GM21381 (cell line): ENCODE data around the gene GHRHR.

ENCODE experiments used
- ATAC-seq: cut with Tn5 transposase; IDR thresholded peaks from one replicate; pipeline ENCODE4 v1.9.1; 2021; ENCODE audit warnings: mild to moderate bottlenecking, moderate library complexity; ENCODE audit not compliant: unreplicated experiment

Gene GHRHR

DNA sequence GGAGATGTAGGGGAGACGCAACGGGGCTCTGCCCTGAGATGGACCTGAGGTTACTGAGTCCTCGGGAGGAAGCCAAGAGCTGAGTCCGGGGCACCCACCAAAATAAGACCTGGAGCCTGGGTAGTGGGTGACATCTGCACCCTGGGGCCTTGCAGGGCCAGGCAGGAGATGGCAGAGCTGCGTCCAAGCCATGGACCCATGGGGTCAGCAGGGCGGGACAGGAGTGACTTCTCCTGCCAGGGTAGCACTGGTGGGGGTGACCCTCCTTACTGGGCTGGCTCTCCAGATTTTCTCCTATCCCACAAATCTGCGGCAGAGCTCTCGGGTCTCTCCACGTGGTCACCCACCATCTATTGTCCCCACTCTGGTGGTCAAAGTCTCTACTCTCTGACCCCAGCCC, 2.1 kb downstream of the GHRHR start:
- ATAC-seq = no peak

DNA sequence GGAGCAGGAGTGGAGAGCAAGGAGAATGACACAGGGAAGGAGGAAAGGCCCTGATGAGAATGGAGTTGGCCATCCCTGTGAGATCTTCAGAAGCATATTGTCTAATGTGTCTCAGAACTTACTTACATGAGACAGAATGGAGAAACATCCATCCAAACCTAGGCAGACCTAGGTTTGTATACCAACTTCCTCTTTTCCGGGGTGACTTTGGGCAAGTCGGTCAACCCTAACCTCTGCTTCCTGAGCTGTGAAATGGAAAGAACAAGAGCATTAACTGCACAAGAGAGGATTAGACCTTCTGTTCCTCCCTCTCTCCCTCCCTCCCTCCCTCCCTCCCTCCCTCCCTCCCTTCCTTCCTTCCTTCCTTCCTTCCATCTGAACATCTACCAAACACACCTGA, 4.5 kb downstream of the GHRHR start:
- ATAC-seq = no peak

DNA sequence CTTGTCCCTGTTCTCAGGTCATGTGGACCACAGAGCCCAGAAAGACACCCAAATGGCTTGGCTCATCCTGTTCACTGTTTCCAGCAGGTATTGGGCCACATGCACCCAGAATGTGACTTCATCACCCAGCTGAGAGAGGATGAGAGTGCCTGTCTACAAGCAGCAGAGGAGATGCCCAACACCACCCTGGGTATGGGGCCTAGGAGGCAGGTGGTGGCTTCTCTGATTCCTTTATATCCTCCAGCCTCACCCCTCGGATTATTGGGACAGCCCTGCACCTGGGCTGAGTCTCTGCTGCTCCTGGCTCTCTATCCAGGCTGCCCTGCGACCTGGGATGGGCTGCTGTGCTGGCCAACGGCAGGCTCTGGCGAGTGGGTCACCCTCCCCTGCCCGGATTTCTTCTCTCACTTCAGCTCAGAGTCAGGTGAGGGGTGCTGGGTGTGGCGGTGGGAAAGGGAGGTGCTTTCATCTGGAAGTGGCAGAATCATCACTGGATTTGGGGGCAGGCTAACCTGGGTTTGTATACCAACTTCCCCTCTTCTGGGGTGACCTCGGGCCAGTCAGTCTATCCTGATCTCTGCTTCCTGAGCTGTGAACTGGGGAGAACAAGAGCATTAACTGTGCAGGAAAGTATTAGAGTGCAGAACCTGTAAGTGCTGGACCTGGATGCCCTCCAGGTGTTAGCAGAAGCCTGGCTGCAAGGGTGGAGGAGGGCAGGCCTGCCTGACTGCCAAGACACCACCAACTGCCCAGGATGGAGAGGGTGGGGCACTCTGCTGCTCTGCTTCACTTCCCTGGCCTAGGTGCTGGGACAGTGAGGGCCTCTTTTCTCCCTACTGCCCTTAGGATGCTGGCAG, 5.2 kb downstream of the GHRHR start:
- no peak for ATAC-seq

DNA sequence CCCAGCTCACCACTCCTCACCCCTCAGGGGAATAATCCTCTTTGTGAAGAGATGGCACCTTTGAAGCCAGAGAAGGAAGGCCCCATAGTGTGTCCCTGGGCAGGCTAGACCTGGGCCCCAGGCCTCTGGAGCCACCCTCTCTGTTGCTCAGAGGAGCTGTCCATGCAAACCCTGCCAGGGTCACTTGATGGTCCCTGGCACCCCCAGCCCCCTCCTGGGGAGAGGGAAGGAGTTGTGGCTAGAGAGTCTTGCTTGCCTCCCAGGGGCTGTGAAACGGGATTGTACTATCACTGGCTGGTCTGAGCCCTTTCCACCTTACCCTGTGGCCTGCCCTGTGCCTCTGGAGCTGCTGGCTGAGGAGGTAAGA, 5.8 kb downstream of the GHRHR start:
- no peak for ATAC-seq

DNA sequence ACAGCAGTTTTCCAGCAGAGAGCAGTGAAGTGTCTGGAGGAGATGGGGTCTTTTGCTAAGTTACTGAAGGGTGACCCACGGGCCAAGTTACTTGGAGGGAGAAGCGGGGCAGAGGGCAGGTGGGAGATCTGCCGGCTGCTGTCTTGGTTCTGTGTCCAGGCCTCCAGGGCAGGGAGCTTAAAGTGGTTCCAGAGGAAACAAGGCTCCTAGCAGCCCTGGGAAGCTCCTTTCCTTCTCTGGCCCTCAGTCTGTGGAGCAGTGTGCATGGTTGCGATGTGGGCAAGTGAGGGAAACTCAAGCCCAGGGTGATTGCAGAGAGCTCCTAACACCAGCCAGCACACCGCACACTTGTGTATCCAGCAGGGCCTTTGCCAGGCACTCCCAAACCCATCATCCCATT, 6.3 kb downstream of the GHRHR start:
- ATAC-seq = no peak

DNA sequence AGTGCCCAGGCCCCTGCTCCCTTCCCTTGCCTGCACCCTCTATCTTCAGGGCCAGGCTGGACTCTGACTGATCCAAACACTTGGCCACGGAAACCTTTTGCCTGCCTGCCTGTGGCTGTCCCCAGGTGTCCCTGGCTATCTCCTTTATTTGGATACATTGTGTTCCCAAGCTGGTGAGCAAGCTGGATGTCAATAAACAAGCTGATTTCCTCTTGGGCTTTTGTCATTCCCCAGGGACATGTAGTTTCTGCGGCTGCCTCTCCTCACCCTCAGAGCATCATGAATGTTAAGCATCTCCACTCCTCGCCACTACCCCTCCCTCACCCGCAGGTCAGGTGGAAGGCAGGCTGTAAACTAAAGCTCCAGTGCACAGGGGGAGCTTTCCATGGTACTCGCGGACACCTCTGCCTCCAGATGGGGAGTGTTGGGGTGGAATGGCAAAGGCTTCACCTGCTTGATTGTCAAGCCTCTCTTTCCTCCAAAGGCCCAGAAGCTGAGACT, 6.9 kb downstream of the GHRHR start:
- no peak for ATAC-seq

DNA sequence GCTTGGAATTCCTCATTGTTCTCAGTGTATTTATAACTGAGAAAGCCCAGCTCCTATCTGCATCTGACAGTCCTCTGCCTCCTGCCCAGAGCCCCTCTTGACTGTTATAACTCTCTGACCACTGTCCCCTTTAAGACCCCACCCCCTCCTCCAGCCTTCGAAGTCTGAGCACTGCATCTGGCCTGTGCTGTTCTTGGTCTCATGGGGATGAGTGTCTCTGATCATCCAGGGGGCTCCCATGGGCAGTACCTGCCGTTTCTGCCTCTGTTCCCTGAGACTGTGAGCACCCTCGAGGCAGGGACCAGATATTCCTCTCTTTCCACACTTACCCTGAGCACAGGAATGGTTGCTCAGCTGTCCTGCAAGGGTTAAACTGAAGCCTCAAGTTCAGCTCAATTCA, 7.7 kb downstream of the GHRHR start:
- no peak for ATAC-seq

DNA sequence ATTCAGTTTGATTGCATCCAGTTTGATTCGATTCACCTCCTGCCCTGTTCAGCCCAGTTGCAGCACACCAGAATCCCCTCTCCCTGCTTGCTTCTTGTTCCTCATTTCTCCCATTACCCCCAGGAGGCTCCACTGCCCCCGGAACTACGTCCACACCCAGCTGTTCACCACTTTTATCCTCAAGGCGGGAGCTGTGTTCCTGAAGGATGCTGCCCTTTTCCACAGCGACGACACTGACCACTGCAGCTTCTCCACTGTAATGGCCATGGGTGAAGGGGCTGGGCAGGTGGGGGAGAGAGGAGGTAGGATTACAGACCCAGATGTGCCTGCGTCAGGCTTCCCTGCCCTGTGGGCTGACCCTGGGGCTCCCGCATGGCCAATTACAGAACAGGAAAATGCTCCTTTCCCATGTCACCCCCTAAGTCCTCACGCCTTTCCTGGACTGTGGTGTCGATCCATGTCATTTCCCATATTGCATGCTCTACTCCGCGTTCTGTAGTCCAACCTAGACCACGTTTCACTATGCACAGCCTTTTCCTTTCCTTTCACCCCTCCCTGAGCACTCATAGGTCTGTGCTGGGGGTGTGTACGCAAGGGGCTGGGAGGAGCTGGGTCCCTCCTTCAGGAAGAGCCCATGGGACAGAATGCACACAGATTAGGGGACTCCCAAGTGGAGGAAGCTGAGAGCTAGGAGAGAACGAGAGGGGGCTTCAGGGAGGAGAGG, 8.2 kb downstream of the GHRHR start:
- no peak for ATAC-seq

DNA sequence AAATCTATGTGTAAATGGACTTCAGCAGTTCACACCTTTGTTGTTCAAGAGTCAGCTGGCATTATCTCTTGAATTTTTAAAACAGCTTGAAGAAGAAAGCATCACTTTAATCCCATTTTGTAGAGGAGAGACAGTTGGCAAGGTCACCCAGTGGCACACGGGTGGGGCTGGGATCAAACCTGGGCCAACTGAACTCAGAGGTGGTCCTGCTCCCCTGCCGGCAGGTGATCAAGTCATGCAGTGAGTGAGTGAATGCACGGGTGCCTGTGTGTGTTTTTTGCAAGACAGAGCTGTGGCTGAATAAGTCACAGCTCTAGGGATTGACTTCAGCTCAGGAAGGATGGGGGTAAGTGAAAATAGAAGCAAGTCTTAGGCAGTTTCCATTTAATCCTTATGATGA, 9.5 kb downstream of the GHRHR start:
- ATAC-seq = no peak

DNA sequence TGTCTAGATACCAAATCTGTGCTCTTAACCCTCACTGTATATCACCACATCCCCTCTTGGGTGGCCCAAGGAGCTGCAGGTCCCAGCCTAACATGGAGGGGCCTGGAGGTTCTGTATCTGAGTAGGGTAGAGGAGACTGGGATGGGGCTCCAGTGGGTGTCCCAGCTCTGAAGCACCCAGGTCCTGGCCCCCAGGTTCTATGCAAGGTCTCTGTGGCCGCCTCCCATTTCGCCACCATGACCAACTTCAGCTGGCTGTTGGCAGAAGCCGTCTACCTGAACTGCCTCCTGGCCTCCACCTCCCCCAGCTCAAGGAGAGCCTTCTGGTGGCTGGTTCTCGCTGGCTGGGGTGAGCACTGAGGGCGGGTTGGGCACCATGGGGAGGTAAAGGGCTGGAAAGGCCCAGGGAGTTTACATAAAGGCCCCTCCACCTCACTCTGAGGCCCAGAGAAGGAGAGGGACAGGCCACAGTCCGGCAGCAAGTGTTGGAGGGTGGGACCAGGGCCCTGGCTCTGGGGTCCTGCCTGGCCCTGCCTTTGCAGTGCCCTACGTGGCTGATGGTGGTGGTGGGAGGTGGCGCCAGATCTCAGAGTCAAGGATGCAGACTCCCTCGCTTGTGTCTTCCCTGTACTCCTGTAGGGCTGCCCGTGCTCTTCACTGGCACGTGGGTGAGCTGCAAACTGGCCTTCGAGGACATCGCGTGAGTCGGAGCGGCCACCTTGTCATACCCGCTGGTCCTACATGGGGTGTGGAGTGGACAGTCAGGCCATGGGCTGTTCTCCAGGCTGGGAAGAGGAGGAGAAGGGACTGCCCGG, 10.2 kb downstream of the GHRHR start:
- no peak for ATAC-seq

DNA sequence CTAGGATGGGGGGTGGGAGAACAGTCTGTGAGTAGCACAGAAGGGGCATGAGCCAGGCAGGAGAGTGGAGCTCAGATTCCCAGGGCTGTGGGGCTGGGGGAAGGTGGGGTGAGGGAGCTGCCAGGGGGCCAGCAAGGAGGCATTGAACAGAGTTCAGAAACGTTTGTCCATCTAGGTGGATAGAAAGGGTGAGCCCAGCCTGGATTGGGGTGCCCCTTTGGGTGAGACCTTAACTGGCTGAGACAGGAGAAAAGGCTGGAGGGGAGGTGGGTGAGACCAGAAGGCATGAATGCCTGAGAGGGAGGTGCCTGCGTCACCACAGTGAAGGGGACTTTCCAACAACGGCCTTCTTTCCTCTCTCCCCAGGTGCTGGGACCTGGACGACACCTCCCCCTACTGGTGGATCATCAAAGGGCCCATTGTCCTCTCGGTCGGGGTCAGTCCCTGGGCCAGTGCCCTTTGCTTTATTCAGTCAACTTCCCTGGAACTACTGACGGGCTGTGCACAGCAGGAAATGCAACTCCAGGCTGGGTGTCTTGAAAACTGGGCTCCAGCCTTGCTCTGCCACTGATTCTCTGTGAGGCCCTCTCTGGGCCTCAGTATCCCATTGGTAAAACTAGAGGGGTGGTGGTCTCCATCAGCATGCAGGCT, 11.0 kb downstream of the GHRHR start:
- ATAC-seq = peak; percentile 90

DNA sequence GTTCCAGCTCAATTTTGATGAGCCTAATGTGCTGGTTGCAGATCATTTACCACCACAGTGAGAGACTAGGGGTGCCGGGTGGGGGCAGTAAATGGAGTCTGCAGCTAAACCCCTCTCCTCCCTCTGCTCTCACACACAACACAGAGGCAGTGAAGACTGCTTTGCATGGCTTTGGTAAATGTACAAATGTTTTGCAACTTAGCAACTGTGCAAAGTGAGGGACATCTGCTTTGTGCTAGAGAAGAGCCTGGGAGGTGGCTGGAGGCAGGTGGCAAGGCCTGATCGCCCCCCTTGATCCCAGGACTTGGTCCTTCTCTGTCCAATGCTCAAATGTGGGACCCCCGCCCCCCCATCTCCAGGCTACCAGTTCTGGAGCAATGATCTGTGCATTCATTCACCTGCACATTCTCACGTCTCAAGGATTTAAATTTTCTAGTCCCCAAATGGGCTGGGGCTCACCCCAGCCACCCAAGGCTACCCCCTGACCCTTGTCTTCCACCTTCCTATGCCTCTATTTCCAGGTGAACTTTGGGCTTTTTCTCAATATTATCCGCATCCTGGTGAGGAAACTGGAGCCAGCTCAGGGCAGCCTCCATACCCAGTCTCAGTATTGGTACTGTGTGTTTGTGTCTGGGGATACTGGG, 11.6 kb downstream of the GHRHR start:
- peak; percentile 14 for ATAC-seq

DNA sequence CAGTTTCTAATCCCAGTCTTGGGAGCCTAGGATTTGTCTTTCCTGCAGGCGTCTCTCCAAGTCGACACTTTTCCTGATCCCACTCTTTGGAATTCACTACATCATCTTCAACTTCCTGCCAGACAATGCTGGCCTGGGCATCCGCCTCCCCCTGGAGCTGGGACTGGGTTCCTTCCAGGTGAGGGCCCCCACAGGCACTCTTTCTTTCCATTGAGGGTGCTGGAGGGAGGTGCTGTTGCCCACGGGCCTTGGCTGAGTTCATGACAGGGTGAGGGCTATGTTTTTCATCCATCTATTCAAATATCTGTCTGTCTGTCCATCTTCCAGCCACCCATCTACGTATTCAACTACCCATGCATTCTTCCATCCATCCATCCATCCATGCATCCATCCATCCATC, 12.6 kb downstream of the GHRHR start:
- ATAC-seq = no peak

DNA sequence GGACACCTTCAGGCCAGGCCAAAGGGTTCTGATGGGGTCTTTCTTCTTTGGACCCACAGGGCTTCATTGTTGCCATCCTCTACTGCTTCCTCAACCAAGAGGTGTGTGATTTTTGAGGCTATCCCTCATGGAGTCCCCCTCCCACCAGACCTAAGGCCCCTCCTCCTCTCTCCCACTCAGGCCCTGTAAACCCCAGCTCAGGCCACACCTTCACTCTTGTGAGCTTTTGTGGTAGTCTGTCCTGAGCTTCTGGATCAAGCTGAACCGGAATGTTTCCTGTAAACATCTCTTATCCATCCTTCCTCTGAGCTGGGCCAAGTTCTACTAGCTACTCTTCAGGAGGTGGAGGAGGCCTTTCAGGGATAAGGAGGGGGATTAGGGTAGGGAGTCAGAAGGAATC, 13.5 kb downstream of the GHRHR start:
- ATAC-seq = no peak

DNA sequence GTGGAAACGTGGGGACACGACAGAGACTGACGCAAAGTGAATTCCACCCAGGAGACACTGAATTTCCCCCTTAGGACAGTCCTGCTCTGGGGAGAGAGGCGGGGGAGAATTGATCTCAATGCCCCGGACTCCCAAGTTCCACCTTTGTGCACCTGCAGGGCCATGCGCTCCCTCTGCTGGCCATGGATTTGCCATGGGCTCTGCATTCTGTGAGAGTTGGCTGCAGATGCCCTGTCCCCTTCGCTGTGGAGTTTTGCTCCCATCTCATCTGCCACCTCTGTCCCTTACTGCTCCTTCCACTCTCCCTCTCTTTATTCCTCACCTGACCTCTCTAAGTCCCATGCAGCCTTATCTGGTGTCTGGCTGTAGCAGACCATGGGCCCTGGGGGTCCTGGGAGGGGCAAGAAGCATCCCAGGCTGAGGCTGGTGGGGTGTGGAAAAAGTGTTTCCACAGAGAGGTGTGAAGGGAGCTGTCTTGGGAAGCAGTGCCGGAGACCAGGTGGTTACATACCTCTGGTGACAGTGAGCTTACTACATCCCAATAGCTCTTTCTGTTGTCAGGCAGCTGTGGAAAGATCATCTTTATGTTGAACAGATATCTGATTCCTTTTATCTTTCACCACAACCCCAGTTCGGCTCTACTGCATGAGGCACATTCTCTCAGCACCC, 14.3 kb downstream of the GHRHR start:
- no peak for ATAC-seq

DNA sequence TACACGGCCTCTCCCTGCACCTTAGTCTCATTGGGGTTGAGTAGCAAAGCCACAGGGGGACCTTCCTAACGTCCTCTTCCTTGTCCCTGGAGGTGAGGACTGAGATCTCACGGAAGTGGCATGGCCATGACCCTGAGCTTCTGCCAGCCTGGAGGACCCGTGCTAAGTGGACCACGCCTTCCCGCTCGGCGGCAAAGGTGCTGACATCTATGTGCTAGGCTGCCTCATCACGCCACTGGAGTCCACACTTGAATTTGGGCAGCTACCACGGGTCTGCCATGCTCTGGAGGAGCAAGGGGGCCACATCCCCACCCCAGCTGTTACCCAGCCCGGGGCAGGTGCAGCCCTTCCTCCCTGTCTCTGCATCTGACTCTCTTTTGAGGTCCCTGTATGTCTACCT, 15.3 kb downstream of the GHRHR start:
- ATAC-seq = no peak

DNA sequence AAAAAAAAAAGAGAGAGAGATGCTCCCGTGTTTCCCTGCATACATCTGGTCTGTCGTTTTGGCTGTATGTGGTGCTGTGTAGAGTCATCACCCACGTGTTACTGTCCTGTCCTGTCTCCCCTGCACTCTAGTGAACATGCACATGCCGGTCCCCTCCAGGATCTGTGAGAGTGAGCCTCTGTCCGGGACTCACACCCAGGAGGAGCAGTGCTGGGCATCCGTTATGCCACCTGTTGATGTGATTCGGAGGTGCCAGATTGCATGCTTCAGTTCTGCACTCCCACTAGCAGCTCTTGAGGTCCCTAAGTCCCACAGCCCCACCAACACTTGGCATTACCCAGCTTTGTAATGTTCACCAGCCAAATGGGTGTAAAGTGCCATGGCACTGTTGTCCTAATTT, 16.4 kb downstream of the GHRHR start:
- no peak for ATAC-seq

DNA sequence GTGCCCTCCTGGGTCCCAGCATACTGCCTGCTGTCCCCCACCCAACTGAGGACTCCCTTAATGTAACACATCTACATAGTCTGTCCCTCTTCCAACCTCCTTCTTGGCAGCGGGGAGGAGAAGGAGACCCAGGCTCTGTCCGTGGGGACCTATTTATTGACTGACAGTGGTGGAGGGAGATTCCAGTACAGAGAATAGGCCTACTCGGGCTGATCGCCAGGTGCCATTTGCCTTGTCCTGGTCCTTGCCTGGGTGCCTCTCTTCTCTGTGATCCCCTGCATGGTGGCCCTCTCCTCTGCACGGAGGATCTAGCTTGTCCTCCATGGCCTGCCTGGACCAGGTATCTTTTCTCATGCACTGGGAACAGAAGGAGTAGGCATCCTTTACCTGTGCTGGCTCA, 17.0 kb downstream of the GHRHR start:
- ATAC-seq = no peak

DNA sequence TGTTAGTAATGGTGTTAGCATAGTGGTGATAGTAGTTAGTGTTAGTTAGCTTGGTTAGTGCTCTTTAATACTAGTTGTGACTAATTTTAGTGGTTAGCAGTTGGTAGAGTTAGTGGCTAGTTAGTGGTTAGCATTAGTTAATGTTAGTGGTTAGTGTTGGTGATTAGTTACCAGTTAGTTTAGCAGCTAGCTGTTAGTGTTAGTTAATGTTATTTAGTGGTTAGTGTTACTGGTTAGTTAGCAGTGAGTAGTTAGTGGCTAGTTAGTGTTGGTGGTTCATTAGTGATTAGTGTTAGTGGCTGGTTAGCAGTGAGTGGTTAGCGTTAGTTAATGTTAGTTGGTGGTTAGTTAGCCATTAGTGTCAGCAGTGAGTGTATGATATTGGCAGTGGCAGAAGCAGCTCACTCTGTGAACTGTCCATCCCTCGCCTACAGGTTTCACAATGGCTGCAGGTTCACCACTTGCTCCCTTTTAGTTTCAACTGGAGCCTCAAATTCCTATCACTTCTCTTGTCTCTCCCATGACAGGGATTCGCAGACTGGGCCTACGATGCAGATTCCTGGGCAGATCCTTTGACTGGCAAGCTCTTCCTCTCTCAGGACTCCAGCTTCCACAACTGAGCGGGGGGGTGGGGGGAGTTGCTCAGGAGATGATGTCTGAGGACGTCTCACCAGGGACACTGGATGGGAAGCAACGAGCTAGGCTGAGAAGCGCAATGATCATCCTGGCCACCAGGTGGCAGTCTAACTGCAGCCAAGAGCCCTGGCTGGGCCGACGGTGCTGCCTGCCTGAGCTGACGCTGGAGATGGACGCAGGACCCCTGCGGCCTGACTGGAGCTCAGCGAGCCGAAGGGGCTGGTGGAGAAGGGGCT, 19.5 kb downstream of the GHRHR start:
- ATAC-seq = peak; percentile 90
